HG02973 (cell line): Measurements from ENCODE around the gene QDPR.

ENCODE experiments used
- ATAC-seq: cut with Tn5 transposase; IDR thresholded peaks from one replicate; pipeline ENCODE4 v1.9.1; 2021; ENCODE audit warnings: moderate library complexity; ENCODE audit not compliant: unreplicated experiment

QDPR gene

DNA sequence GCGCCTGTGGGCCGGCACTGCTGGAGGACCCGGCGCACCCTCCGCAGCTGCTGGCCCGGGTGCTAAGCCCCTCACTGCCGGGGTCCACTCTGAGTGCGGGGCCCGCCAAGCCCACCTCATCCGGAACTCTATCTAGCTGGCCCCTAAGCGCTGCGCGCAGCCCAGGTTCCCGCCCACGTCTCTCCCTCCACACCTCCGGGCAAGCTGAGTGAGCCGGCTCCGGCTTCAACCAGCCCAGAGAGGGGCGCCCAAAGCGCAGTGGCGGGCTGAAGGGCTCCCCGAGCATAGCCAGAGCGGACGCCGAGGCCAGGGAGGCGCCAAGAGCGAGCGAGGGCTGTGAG, 75.2 kb downstream of the QDPR start:
- ATAC-seq = no peak
